HL-60 (cell line): ENCODE measurements around the gene COL19A1.

Experiments used
- CTCF ChIP-seq: IDR thresholded peaks from one replicate; pipeline ENCODE4 v1.5.1; 2011; ENCODE audit warnings: low read length, control low read depth, inconsistent platforms; ENCODE audit not compliant: insufficient read depth
- GABPA ChIP-seq: IDR thresholded peaks from 2 replicates; pipeline ENCODE4 v1.6.1; 2012; ENCODE audit warnings: low read depth
- POLR2AphosphoS5 ChIP-seq: IDR thresholded peaks from 2 replicates; pipeline ENCODE4 v1.6.1; 2012; ENCODE audit warnings: low read depth
- REST ChIP-seq: IDR thresholded peaks from 2 replicates; pipeline ENCODE4 v1.6.1; 2012; ENCODE audit warnings: low read depth; ENCODE audit not compliant: insufficient replicate concordance
- SPI1 ChIP-seq: IDR thresholded peaks from 2 replicates; pipeline ENCODE4 v1.6.1; 2012; ENCODE audit warnings: low read depth, mild to moderate bottlenecking, borderline replicate concordance

GRCh38 chr6:70111737-70112136 is 245.4 kb downstream of the COL19A1 start:
- no peak for TF ChIP-seq CTCF
- no peak for TF ChIP-seq GABPA
- TF ChIP-seq POLR2AphosphoS5 = no peak
- TF ChIP-seq SPI1 = no peak
- TF ChIP-seq REST = no peak
